ENCODE data around the gene CCNYL1.
"Not testable (repeated sequence)": the region's sequence is repeated elsewhere in the genome, so short reads cannot be mapped to it uniquely, and the experiment has no call there.

Gene CCNYL1

DNA sequence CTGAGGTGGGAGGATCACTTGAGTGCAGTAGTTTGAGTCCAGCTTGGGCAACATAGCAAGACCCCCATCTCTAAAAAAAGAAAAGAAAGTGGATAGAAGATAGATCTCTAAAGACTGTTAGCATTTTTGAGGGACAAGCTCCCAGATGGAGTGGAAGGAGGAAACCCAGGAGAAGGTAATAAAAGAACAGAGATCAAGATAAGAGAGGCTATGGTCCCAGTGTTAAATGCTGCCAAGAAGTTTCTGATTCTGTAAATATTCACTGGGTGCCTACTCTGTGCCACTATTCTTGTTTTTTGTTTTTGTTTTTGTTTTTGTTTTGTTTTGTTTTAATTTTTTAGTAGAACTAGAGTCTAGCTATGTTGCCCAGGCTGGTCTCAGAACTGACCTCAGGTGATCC is 32.1 kb downstream of the CCNYL1 start:
- Mint-ChIP-seq H3K4me1 (ENCODE audit: low read depth) (no peaks in the 10 kb centered on the region), H3K9me3 (no peaks in the 10 kb centered on the region), H3K36me3 (ENCODE audit: low read depth) (peaks cover 4% of the 10 kb centered on the region), H3K27me3 (no peaks in the 10 kb centered on the region), H3K4me3 (no peak overlapping the region), H3K27ac (no peak overlapping the region)

DNA sequence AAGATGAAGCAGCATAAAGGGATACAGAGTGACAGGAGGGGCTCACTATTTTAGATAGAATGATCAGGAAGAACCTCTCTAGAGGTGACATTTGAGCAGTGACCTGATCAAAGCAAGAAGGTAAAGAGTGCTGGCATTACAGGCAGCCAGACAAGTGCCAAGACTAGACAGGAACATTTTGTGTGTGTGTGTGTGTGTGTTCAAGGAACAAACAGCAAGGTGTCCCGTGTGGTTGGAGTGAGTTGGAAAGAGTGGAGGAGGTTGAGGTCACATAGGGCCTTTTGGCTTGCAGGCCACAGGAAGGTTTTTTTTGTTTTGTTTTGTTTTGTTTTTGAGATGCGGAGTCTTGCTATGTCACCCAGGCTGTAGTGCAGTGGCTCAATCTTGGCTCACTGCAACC is 32.6 kb downstream of the CCNYL1 start:
- Mint-ChIP-seq H3K36me3 (ENCODE audit: low read depth) (peaks cover 4% of the 10 kb centered on the region), H3K4me1 (ENCODE audit: low read depth) (no peaks in the 10 kb centered on the region), H3K27me3 (no peaks in the 10 kb centered on the region), H3K27ac (no peak overlapping the region), H3K4me3 (no peak overlapping the region), H3K9me3 (no peaks in the 10 kb centered on the region)

DNA sequence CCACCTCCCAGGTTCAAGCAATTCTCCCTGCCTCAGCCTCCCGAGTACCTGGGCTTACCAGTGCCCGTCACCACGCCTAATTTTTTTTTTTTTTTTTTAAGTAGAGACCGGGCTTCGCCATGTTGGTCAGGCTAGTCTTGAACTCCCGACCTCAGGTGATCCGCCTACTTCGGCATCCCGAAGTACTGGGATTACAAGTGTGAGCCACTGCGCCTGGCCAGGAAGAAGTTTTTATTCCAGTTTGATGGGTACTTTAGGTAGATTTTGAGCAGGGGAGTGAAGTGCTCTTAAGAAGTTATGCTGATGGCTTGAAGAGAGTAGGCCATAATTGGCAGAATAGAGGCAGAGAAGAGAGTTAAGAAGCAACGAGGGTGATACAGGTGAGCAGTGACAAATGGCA is 33.0 kb downstream of the CCNYL1 start:
- Mint-ChIP-seq H3K4me3 (no peak overlapping the region), H3K27me3 (no peaks in the 10 kb centered on the region), H3K27ac (no peak overlapping the region)

DNA sequence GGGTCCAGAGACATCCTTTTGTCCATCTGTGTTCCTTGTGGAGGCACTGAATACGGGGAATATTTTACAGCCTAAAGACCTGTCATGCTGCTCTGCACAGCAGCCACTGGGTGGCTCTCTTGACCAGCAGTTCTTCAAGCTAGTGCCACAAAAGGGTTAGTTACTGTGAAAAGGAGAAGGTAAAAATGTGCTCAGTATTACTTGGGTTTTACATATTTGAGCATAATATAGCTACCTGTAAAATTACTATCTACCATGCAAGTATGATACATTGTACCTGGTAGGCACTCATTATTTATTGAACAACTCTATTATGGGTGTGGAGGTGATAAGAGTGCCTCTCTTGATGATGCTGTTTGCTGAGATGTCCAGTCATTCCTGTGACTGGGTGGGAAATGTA is 34.7 kb downstream of the CCNYL1 start:
- no peaks in the 10 kb centered on the region for H3K27me3 Mint-ChIP-seq
- H3K36me3 Mint-ChIP-seq (ENCODE audit: low read depth) = peaks cover 8% of the 10 kb centered on the region
- no peaks in the 10 kb centered on the region for H3K9me3 Mint-ChIP-seq
- H3K4me1 Mint-ChIP-seq (ENCODE audit: low read depth) = no peaks in the 10 kb centered on the region
- H3K4me3 Mint-ChIP-seq = no peak overlapping the region
- no peak overlapping the region for H3K27ac Mint-ChIP-seq

More for the DNA sequence above, 33.0 kb downstream of the CCNYL1 start:
- Mint-ChIP-seq H3K9me3 (no peaks in the 10 kb centered on the region), H3K4me1 (ENCODE audit: low read depth) (no peaks in the 10 kb centered on the region), H3K36me3 (ENCODE audit: low read depth) (peaks cover 4% of the 10 kb centered on the region)

DNA sequence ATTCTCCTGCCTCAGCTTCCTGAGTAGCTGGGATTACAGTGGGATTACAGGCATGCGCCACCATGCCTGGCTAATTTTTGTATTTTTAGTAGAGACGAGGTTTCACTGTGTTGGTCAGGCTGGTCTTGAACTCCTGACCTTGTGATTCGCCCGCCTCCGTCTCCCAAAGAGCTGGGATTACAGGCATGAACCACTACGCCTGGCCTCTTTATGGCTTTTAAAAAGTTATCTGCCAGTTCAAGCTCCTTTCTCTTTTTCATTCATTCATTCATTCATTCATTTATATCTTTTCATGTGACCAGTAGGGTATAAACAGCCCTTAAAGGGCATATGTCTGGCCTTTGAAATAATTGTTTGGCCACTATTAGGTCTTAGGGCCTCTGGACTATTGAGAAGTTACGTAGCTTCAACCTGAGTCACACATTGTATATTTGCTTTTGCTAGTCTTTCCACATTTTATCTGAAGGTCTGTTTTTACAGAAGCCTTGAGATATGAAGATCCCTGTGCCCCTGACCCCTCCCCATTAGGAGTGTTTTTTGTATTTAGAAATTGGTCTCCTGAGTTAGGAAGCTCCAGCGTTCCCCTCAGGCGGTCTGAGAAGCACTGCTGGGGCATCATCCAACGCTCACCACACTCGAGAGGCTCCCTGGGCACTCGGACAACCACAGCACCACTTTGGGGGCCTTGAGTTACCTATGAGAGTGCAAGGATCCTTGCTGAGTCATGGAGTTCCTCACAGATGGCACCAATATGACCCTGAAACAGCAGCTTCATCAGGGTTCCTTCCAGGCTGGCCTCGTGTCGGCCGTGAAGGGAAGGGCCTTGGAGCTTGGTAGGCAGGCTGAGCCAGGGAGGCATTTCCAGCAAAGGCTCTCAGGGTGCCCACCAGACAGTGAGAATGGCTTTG is 36.5 kb downstream of the CCNYL1 start:
- no peak overlapping the region for H3K4me3 Mint-ChIP-seq
- H3K36me3 Mint-ChIP-seq (ENCODE audit: low read depth) = peaks cover 8% of the 10 kb centered on the region
- H3K27me3 Mint-ChIP-seq = no peaks in the 10 kb centered on the region
- no peaks in the 10 kb centered on the region for H3K9me3 Mint-ChIP-seq
- H3K27ac Mint-ChIP-seq = no peak overlapping the region
- H3K4me1 Mint-ChIP-seq (ENCODE audit: low read depth) = no peaks in the 10 kb centered on the region

DNA sequence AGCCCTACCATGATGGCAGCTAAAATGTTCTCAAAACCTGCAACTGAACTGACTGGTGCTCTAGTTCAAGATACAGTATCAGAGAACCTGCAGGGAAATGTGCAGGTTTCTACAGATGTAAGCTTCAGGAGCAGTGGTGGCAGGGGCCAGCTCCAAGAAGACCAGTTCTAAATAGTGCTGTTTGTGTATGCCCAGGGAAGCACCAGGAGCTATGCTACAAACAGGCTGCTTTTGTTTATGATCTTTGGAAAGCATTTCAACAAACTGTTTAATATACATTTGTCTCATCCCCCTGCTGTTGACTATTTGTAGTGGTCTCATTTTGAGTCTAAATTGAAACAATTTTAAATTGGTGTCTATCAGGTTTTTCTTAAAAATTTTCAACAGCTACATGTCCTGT is 37.6 kb downstream of the CCNYL1 start:
- Mint-ChIP-seq H3K4me3 (no peak overlapping the region), H3K27ac (no peak overlapping the region), H3K9me3 (no peaks in the 10 kb centered on the region), H3K36me3 (ENCODE audit: low read depth) (peaks cover 8% of the 10 kb centered on the region), H3K27me3 (no peaks in the 10 kb centered on the region), H3K4me1 (ENCODE audit: low read depth) (no peaks in the 10 kb centered on the region)

DNA sequence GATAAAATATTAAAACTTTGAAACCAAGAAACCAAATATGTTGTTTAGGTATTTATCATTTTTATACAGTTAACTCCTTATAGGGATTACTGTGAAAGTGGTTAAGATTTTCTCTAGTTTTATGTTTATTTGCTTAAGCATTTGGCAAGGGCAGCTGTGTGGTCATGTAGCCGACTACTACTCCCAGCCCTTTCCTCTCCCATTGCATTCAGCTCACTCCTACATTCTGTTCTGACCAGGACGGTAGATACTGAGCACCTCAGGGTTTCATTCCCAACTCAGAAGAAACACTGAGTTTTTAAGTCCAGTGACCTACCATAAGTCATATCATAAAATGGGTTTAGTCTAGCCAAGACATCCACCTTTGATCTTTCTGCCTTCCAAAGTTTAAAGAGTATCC is 38.4 kb downstream of the CCNYL1 start:
- no peak overlapping the region for H3K4me3 Mint-ChIP-seq
- no peaks in the 10 kb centered on the region for H3K27me3 Mint-ChIP-seq
- no peak overlapping the region for H3K27ac Mint-ChIP-seq
- H3K36me3 Mint-ChIP-seq (ENCODE audit: low read depth) = peaks cover 8% of the 10 kb centered on the region
- no peaks in the 10 kb centered on the region for H3K9me3 Mint-ChIP-seq
- no peaks in the 10 kb centered on the region for H3K4me1 Mint-ChIP-seq (ENCODE audit: low read depth)

DNA sequence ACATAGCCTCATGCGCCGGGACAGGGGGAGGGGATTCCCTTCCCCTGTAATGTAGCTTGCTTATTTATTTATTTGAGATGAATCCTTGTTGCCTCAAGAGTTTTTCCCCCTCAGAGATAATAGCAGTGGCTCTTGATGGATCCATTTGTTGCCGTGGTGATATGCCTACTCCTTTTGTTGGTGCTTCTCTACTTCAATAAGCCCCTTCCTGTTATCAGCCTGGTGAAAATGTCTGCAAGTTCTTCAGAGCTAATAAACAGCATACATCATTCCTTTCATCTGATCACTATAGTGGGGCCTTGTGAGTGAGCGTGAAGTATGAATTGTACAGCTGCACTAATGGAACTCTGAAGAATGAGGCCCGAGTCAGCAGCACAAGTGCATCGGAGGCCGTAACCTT is 38.9 kb downstream of the CCNYL1 start:
- Mint-ChIP-seq H3K27ac (no peak overlapping the region), H3K4me1 (ENCODE audit: low read depth) (no peaks in the 10 kb centered on the region), H3K4me3 (no peak overlapping the region), H3K27me3 (no peaks in the 10 kb centered on the region), H3K36me3 (ENCODE audit: low read depth) (peaks cover 8% of the 10 kb centered on the region), H3K9me3 (no peaks in the 10 kb centered on the region)

DNA sequence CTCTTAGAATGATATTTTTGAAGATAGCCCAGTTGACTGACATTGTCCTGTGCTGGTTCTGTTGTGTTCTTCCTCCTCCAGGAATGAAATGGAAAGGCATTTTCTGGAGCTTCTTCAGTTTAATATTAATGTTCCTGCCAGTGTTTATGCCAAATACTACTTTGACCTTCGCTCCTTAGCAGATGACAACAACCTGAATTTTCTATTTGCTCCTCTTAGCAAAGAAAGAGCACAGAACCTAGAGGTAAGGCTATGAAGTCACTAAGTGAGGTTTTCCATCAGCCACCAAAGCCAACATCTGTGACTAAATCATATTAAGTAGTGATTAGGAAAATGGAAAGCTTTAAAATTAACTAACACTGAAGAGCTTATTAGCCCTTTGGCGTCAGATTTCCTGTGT is 39.4 kb downstream of the CCNYL1 start:
- H3K27me3 Mint-ChIP-seq = no peaks in the 10 kb centered on the region
- H3K36me3 Mint-ChIP-seq (ENCODE audit: low read depth) = peaks cover 8% of the 10 kb centered on the region
- no peaks in the 10 kb centered on the region for H3K4me1 Mint-ChIP-seq (ENCODE audit: low read depth)
- H3K27ac Mint-ChIP-seq = no peak overlapping the region
- H3K4me3 Mint-ChIP-seq = no peak overlapping the region
- H3K9me3 Mint-ChIP-seq = no peaks in the 10 kb centered on the region

DNA sequence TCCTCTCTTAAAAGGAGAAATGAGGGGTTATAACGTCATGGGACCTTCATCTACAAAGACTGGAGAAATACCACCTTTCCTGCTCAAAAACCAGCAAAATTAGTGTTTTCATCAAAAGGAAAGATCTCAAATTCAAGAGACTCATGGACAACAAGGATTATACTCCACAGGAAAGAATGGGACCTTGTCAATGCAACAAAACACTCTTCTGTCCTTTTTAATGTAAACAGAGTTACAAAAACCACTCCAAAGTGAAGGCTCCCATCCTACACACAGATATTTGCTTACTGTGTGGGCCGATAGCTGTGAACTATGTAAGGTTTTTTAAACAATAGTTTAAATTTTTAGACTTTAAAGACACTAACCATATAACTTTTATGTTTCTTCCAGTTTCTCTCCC is 42.2 kb downstream of the CCNYL1 start:
- not testable (repeated sequence) for H3K9me3 Mint-ChIP-seq; H3K4me1 Mint-ChIP-seq (ENCODE audit: low read depth); H3K36me3 Mint-ChIP-seq (ENCODE audit: low read depth); H3K4me3 Mint-ChIP-seq; H3K27ac Mint-ChIP-seq; H3K27me3 Mint-ChIP-seq

DNA sequence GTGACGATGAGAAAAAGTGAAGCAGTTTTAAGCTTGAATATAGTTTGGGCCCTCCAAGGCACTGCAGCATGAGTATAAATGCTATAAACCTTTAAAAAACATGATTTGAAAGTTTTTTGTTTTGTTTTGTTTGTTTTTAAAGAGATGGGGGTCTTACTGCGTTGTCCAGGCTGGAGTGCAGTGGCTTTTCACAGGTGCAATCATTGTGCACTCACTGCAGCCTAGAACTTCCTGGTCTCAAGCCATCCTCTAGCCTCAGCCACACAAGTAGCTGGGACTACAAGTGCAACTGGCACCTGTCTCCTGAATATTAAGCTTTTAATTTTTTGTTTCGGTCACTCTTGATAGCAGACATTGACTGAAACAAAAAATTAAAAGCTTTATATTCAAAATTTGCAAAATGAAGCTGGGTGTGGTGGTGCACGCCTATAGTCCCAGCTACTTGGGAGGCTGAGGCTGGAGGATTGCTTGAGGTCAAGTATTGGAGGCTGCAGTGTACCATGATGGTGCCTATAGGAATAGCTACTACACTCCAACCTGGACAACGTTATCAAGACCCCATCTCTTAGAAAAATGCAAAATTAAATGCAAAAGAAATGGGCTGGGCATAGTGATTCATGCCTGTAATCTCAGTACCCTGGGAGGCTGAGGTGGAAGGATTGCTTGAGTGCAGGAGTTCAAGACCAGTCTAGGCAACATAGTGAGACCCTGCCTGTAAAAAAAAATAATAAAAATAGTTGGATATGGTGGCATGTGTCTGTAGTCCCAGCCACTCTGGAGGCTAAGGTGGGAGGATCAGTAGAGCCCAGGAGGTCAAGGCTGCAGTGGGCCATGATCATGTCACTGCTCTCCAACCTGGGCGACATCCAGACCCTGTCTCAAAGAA is 43.3 kb downstream of the CCNYL1 start:
- Mint-ChIP-seq H3K27ac (no peak overlapping the region), H3K36me3 (ENCODE audit: low read depth) (peaks cover 4% of the 10 kb centered on the region), H3K27me3 (no peaks in the 10 kb centered on the region), H3K4me1 (ENCODE audit: low read depth) (no peaks in the 10 kb centered on the region), H3K4me3 (no peak overlapping the region), H3K9me3 (no peaks in the 10 kb centered on the region)

DNA sequence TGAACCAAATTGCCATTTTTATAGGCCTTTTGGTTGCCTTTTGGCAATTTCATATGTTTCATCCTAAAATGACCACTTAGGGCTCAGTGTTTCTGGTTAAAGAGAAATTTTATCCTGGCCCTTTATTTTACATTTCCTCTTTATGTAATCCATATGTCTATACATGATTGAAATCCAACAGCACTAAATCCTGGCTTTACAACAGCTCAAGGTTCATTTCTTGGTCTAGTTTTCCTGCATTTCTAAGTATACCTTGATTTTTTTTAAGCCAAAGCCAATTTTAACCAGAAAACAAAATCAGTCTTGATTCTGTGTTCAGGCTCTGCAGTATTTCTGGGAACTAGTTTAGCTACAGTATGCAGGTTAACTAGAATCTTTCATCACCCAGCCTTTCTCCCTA is 46.6 kb downstream of the CCNYL1 start:
- Mint-ChIP-seq H3K9me3 (no peaks in the 10 kb centered on the region), H3K27me3 (no peaks in the 10 kb centered on the region), H3K27ac (no peak overlapping the region), H3K4me1 (ENCODE audit: low read depth) (no peaks in the 10 kb centered on the region), H3K36me3 (ENCODE audit: low read depth) (no peaks in the 10 kb centered on the region), H3K4me3 (no peak overlapping the region)

DNA sequence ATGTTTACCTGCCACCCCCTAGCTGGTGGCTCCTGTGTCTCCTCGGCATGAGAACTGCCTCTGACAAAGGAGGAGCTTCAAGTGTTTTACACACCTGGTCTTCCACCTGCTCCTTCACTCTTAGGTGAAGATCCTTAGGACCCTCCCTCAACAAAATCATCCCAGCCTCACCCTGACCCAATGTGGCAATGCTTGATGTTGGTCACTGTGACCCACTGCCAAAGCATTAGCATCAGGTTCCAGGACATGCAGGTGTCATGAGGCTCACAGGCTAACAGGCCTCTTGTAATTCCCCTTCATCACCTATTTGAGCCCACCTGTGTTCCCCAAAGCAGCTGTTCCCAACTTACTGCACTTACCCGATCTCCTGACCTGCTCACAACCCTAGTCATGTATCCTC is 48.5 kb downstream of the CCNYL1 start:
- H3K27me3 Mint-ChIP-seq = peaks cover 10% of the 10 kb centered on the region
- H3K27ac Mint-ChIP-seq = no peak overlapping the region
- H3K9me3 Mint-ChIP-seq = no peaks in the 10 kb centered on the region
- H3K4me1 Mint-ChIP-seq (ENCODE audit: low read depth) = peaks cover 4% of the 10 kb centered on the region
- H3K4me3 Mint-ChIP-seq = no peak overlapping the region
- H3K36me3 Mint-ChIP-seq (ENCODE audit: low read depth) = no peaks in the 10 kb centered on the region

DNA sequence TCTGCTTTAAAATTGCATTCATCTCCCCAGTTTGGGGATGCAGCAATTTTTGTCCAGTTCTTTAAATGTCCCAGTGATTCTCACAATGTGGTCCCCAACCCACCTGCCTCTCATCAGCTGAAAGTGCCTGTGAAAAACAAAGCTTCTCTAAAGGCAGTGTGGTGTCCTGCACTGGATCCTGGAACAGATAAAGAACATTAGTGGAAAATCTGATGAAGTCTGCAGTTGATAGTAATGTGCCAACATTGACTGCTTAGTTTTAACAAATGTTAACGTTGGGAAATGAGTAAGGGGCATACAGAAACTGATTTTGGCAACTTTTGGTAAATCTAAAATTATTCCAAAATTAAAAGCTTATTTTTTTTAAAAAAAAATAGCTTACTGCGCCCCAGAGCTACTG is 49.0 kb downstream of the CCNYL1 start:
- Mint-ChIP-seq H3K27me3 (peaks cover 16% of the 10 kb centered on the region), H3K27ac (no peak overlapping the region)

DNA sequence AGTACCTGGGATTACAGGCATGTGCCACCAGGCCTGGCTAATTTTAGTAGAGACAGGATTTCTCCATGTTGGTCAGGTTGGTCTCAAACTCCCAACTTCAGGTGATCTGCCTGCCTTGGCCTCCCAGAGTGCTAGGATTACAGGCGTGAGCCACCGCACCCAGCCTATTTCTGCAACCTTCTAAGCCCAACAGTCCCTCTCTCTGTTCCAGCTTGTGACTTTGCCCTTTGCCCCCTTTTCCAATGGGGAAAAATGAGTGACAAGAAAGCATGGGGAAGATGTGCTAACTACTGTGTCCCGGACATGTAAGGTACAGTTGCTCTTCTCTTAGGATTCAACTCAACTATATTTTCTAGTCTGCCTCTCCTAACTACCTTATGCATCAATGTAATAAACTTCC is 50.0 kb downstream of the CCNYL1 start:
- not testable (repeated sequence) for H3K4me1 Mint-ChIP-seq (ENCODE audit: low read depth); H3K4me3 Mint-ChIP-seq; H3K27ac Mint-ChIP-seq; H3K9me3 Mint-ChIP-seq; H3K36me3 Mint-ChIP-seq (ENCODE audit: low read depth)
- peaks cover 22% of the 10 kb centered on the region for H3K27me3 Mint-ChIP-seq

More for the DNA sequence above, 49.0 kb downstream of the CCNYL1 start:
- no peak overlapping the region for H3K4me3 Mint-ChIP-seq
- H3K9me3 Mint-ChIP-seq = no peaks in the 10 kb centered on the region
- no peaks in the 10 kb centered on the region for H3K36me3 Mint-ChIP-seq (ENCODE audit: low read depth)
- H3K4me1 Mint-ChIP-seq (ENCODE audit: low read depth) = peaks cover 4% of the 10 kb centered on the region

Data from stimulated activated naive CD8-positive, alpha-beta T cell treated with anti-CD3 and anti-CD28 coated beads, Interleukin-15, Interleukin-2, amounts not matched to agents 100 ng/mL and 50 ng/mL, for 24 hours (primary cell).